HG03521 (cell line): Measurements from ENCODE around the gene PDSS2.

Experiments
- ATAC-seq: cut with Tn5 transposase; IDR thresholded peaks from one replicate; pipeline ENCODE4 v1.9.1; 2021; ENCODE audit warnings: mild to moderate bottlenecking, moderate library complexity; ENCODE audit not compliant: unreplicated experiment

The PDSS2 gene

DNA sequence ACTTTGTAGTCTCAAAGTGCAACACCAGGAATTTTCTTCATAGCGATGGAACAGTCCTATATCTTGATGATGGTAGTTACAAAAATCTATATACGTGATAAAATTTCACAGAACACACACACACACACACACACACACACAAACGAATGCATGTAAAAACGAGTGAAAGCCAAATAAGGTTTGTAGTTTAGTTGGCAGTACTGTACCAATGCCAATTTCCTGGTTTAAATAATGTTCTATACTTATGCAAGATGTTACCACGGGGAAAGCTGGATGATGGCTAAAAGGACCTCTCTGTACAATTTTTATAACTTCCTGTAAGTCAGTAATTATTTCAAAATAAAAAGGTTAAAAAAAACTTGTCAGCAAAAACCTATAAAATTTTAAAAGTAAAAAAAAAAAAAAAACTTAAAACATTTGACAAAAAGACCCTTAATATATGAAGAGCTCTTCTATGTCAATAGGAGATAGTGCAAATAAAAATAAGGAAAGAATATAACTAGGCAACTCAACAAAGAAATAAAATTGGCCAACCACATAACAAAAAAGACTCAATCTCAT, 37.6 kb downstream of the PDSS2 start:
- no peak for ATAC-seq

DNA sequence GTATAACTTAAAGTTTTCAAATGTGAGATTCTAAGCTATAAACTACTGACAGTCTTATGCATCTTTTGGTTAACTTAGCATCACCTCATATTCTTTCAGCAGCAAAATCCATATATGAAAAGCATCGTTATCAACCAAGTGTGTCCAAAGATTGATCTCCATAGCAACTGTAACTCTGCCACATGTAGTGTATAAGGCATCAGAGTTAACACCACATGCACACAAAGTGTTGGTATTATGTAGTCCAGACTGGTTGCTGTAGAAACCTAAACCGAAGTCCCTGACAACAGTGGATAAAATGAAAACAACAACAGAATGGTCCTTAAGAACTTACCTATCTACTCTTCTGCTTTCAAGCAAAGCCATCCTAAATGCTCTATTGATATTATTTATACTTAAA, 39.6 kb downstream of the PDSS2 start:
- no peak for ATAC-seq

DNA sequence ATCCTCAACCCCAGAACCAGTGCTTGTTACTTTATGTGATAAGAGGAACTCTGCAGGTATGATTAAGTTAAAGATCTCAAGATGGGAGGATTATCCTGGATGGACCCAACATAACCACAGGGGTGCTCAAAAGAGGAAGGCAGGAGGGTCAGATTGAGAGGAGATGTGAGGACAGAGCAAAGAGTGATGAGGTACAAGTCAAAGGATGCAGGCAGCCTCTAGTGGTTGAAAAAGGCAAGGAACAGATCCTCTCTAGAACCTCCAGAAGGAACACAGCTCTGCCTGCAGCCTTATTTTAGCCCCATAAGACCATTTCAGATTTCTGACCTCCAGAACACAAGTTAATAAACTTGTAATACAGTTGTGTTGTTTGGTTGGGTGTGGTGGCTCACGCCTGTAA, 41.2 kb downstream of the PDSS2 start:
- ATAC-seq, result no peak

DNA sequence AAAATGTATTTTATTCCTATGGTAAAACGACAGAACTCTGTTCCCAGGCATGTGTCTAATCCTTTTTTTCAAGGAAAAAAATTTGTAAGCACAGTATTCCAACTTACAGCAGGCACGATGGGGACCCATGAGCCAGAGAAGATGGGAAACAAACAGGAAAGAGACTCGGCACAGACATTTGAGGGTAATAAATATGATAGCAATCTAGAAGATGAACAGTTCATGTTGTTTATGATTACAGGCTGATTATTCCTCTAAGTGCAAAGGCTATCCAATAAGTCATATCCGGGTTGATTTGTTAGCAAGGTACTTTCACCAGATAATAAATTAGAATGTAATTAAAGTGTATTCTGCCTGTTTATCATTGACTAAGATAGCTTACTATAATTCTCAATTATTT, 43.2 kb downstream of the PDSS2 start:
- no peak for ATAC-seq

DNA sequence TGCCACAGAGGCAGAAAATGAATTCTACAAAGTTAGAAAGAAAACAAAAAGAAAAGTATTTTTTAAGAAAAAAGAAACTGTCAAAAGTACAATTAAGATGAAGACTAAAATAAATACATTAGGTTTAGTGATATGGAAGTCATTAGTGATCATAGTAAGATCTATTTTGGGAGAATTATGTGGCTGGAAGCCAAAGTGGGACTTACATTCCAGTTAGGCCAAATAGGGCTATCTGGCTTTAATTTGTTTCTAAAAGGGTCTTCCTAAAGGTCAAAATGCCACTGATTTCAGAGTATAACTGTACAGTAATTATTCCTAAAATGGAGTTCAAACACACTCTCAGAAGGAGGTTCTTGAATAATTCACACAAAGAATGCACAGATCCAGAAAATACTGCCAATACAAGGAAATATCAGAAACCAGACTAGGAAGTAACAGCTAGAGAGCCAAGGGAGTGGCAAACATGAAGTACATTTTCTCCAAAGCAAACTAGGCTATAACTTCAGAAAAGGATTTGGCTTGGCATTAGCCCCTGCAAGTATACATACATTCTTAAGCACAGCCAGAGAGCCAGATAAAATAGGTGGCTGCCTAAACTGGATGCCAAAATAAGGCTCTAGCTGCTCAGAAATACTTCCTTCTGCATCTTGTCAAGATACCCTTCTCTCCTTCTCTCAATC, 45.3 kb downstream of the PDSS2 start:
- no peak for ATAC-seq

DNA sequence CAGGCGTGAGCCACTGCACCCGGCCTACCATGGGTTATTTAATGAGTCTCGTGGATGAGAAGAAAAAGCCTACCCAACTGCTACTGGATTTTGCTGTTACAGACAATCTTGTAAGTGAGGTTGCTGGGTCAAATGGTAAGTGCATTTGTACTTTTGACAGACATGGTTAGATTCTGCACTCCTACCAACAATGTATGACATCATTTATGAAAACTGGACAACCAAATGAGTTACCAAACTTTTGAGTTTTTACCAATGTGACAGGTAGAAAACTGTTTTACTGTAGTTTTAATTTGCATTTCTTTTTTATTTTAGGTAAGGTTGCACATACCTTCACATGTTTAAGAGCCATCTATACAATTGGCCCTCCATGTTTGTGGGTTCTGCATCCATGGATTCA, 48.2 kb downstream of the PDSS2 start:
- ATAC-seq, result no peak

DNA sequence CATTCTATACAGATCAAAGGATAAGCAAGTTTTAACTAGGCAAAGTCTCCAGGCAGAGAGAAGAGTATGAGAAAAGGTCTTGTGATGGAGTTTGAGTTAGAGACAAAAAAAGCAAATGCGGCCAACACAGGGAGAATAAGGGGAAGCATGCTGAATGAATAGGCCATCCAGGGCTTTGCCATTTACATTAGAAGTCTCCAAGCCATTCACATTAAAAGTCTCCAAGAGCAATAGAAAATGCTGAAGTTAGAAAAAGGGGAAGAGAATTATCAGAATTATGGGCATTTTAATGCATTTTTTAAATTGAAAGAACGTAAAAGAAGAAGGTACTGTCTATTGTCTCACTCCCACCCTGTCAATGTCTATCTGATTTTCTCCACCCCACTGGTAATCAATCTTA, 49.4 kb downstream of the PDSS2 start:
- no peak for ATAC-seq

DNA sequence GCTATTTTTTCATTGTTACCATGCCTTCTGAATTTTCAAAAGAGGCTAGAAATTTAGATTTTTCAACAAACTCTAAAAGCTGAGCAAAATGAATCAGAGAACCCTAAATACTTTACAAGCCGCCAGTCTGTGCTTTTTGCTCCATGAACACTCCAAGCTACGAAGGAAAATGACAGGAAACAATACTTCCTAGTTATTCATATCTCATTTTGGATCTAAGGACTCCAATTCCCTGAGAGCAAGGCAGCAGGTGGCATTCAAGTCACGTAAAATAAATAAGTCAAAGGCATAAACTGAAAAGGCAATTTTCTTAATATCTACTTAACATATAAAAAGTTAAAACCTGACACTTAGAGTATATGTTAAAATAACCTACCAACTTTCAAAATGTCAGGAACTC, 50.6 kb downstream of the PDSS2 start:
- ATAC-seq, result no peak

DNA sequence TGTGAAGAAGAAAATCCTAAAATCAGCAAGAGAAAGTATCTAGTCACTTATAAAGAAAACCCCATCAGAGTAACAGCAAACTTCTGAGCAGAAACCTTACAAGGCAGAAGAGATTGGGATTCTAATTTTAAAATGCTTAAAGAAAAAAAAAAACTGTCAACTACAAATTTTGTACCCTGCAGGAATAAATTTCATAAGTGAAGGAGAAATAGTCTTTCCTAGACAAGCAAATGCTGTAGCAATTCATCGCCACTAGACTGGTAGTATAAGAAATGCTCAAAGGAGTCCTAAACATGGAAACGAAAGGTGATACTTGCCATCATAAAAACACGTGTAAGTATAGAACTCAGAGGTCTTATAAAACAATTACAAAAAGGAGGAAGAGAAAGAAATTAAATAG, 54.4 kb downstream of the PDSS2 start:
- no peak for ATAC-seq

DNA sequence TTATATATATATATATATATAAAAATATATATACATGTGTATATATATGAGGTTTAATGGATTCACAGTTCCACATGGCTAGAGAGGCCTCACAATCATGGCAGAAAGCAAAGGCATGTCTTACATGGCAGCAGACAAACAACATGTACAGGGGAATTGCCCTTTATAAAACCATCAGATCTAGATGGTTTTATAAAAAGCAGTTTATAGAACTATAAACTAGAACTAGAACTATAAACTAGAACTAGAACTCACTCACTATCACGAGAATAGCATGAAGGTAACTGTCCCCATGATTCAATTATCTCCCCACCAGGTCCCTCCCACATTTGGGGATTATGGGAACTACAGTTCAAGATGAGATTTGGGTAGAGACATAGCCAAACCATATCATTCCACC, 56.8 kb downstream of the PDSS2 start:
- ATAC-seq, result no peak

DNA sequence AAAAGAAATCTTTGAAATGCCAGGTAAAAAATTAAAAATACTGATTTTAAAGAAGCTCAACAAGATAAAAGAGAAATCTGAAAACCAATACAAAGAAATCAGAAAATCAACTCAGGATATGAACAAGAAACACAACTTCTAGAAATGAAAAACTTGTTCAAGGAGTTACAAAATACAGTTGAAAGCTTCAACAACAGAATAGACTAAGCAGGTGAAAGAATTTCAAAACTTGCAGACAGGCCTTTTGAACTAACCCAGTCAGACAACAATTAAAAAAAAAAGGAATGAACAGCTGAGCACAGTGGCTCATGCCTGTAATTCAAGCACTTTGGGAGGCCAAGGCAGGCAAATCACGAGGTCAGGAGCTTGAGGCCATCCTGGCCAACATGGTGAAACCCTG, 57.8 kb downstream of the PDSS2 start:
- no peak for ATAC-seq

DNA sequence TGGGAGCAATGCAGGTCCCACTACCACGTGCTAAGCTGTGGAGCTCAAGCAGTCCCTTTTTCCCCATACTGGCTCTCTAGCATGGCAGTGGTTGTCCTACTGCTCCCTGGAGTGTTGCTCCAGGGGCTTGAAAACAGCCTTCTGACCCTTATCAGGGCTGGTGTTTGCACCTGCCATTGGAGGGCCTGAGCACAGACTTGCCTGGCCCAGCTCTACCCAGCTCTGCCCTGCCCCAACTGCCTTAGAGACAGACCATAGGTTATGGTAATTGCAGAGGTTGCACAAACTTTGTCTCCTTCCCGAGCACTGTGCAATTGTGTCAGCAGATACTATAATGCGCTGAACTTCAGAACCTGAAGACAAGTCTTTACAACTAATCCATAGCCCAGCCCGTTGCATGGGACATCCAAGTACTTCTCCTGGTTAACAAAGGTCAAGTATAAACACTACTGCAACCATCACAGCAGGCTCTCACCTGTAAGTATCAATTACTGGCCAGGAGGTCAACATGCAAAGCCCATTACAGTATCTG, 58.7 kb downstream of the PDSS2 start:
- no peak for ATAC-seq

DNA sequence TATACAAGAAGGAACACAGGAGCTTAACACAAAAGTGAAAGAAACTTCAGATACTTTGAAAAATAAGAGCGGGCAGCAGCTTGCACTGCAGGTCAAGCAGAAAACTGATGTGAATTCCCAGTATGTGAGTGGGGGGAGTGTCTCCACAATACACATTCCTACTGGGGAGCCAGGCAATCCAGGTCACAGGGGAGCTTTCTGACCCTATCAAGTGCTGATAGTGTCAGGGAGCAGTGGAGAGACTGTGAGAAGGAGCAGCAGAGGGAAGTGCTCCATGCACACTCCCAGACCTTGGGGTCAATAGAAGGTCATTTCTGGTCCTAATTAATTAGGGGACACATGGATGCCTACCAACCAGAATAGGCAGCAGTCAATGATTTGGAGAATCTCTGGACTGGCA, 59.4 kb downstream of the PDSS2 start:
- no peak for ATAC-seq

DNA sequence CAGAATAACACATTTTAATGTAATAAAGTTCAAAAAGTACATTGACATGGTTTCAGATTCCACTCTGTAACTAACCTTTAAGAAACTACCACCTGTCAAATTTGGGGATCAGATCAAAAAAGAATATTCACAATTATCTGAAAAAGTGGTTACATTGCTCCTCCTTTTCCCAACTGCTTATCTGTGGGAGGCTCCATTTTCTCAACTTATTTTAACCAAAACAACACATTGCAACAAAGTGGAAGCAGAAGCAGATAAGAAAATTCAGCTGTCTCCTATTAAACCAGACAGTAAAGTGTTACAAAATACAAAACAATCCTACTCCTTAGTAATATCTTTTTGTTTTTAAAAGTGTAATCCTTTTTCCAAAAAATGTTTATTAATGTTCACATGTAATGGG, 61.4 kb downstream of the PDSS2 start:
- no peak for ATAC-seq

DNA sequence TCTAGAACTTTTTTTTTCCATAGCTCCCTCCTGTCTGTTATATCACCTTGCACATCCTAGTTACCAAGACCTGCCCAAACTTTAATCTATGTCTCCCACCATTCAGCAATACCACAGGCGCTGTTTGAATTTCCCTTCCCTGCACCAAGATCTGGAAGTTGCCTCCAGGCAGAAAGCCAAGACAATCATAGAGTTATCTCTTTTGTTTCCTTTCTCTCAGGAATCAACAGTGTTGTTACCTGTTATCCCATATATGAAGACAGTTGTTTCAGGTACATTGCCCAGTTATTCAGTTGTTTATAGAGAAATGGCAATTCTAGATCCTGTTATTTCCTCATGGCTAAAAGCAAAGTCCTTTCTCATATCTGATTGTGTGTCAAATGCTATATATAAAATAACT, 63.2 kb downstream of the PDSS2 start:
- no peak for ATAC-seq

DNA sequence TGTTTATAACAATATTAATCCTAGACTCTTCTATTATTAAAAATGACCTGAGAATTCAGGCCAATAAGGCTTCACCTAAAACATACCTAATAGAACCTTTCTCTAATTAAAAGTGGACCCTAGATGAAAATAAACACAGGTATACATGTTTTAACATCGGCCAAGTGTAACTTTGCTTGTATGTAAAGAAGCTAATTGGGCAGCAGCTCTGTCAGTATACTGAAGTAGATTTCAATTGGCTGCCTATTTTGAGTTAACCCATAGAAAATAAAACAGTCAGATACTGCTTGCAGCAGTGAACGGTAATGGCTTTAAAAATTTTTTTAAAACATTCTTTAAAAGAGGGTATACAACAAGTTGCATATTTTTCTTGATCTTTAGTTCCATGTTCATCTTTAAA, 67.3 kb downstream of the PDSS2 start:
- no peak for ATAC-seq

DNA sequence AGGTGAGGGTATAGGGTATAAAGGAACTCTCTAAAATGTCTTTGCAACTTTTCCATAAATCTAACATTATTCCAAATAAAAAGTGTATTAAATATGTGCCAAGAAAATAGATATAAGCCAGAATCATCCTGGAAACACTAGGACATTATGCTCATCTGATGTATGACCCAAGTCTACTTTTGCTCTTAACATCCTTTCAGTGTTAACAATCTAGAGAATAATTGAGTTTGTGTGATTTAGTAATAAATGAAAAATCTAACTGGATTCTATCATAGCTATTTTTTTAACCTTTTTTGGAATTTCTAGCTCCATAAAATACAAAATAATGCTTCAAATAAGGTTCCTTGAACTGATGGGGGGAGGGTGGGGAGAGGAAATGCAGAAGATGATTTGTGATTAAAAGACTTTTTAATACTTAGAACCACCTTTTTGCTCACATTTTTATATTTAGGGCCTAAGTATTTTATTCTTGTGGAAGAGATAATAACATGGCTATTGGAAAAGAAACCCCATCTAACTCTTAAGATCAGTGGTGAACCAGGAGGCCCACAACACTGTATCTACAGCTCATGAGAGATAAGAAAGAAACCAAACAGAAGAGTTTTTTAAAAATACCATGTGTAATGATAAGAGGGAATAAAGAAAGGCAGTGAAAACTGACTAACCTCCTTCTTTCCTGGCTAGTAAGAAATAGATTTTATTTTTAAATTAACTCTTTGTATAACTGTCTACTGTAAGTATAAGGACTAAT, 68.5 kb downstream of the PDSS2 start:
- ATAC-seq, result no peak

DNA sequence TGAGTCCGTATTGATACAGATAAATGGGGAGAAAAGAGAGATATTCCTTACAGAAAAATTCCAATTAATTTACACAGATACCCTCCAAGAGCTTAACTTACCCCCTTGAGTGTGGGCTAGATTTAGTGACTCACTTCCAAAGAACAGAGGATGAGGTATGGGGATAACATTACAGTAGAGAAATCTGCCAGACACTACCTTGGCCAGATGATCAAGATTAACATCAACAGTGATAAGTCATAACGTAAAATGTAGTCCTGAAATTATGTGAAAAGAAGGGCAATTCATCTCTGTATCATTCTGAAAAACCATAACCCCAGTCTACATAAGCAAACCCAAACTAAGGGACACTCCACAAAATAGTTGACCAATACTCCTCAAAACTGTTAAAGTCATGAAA, 69.3 kb downstream of the PDSS2 start:
- ATAC-seq, result no peak

DNA sequence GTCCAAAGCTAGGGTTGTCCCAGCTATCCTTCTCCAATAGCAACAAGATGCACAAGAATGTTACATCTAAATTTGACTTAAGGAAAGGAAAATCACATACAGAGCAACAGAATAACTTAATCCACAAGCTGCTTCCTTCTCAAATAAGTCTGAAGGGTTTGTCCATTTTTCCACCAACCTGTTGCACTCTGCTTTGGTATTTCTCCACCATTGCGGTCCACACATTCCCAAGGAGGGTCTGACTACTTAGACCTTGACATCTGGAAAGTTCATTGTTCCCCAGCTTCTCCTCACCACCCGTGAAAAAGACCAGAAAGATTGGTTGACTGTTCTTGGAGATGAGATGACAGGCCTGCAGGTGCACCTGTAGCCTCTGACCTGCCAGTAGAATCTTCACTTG, 72.5 kb downstream of the PDSS2 start:
- ATAC-seq, result no peak

DNA sequence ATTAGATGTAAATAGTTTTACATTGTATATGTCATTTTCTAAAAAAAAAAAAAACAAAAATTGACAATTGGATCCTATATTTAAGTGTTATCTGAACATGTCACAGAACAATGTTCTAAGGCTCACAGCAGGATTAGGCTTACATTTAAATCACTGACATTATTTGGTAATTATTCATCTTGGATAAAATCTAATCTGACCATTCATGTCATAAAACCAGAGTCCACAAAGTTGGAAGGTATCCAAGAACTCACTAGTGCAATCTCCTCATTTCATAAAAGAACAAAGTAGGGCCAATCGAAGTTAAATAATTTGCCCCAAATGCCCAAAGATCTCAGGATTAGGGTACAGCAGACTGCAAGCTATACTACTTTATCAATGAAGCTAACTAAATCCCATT, 73.0 kb downstream of the PDSS2 start:
- no peak for ATAC-seq

DNA sequence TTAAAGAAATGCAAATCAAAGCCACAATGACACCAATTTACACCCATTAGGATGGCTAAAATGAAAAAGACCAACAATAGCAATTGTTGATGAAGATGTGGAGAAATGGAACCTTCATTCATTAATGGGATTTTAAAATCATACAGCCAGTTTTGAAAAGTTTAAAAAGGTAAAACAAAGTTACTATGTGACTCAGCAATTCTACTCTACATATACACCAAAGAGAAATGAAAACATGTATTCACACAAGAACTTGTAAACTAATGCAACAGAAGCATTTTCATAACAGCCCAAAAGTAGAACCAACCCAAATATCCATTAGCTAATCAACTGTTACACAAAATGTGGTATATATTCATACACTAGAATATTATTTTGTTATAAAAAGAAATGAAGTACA, 75.7 kb downstream of the PDSS2 start:
- ATAC-seq, result no peak

DNA sequence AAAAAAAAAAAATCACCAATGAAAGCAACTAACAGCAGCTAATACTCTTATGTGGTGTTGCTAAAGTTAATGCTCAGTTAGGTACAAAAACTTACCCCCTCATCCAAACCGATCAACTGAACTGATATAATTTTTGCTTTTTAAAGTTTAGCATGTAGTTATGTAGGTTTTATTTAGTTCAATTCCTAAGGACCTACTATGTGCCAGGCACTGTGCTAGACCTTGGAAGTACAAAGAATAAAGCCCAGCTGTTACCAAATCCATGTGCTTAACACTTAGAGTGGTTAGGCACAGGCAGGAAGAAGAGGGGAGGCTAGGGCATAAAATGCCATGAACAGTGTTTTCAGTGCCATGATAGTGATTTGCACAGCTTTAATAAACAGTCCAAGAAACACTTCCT, 85.1 kb downstream of the PDSS2 start:
- ATAC-seq, result no peak
